ENCODE results near the gene PDE5A.

The PDE5A gene

DNA sequence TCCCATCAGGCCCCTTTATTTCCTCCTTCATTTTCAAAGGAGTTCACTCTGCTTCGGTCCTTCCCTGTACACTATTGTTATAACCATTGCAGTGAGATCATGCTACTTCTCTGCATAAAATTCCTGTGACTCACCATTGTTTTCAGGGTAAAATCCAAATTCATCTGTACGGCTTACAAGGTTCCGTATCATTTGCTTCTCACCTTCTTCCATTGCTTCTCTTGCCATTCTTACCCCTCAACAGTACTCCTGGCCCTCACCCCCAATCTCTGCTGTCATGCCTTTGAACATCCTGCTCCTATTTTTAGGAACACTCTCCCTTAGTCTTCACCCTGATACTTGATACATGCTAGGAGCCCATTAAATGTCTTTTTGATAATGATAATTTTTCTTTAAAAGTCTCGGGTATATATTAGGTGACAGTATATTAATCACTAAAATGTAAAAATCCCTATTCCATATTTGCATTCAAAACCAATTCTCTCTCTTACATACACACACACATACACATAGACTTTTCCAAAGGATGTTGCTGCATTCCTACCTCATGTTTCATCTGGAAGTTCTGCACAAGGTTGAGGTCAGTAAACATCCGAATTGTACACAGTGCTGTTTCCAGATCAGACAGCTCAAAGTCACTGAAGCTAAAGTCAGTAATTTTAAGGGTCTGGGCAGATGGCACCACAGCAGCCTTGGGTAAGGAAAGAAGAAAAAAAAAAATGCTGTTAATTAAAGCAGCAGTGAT lies 103.4 kb downstream of the PDE5A start:
- H3K4me3 ChIP-seq (ENCODE audit: low read depth, low read length), result no peak overlapping the region
- no peak for DNase-seq (ENCODE audit: low read depth)
- no peak for TF ChIP-seq CTCF (IDR thresholded peaks at IDR 0.05; ENCODE audit: control insufficient read depth, extremely low read depth, insufficient read depth)

GRCh38 chr4:119523399-119523798 lies 105.2 kb downstream of the PDE5A start:
- no peak for TF ChIP-seq CTCF (IDR thresholded peaks at IDR 0.05; ENCODE audit: control insufficient read depth, extremely low read depth, insufficient read depth)
- DNase-seq (ENCODE audit: low read depth), result no peak

DNA sequence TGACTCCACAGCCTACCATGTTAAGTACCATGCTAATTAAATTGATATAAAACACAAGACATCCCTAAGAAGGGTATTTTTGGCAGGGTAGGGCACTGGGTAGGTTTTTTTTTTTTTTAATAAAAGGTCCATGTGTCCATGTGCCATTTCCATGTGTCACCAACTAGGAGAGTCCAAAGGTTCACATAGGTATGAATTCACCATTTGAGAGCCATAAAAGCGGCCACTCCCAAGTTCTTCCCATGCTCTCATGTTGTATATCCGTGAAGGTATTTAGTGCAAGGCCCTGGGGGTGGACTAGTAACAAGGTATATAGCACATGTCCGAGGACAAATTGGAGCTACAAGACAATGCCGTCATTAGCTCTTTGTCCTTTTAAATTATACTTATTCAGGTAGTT lies 107.3 kb downstream of the PDE5A start:
- no peak for DNase-seq (ENCODE audit: low read depth)
- no peak for TF ChIP-seq CTCF (IDR thresholded peaks at IDR 0.05; ENCODE audit: control insufficient read depth, extremely low read depth, insufficient read depth)
- no peak overlapping the region for H3K4me3 ChIP-seq (ENCODE audit: low read depth, low read length)

More at GRCh38 chr4:119523399-119523798, 105.2 kb downstream of the PDE5A start:
- no peak overlapping the region for H3K4me3 ChIP-seq (ENCODE audit: low read depth, low read length)

- no peak for TF ChIP-seq CTCF (IDR thresholded peaks at IDR 0.05; ENCODE audit: control insufficient read depth, extremely low read depth, insufficient read depth)
- no peak for DNase-seq (ENCODE audit: low read depth)
These were observed 109.6 kb downstream of the PDE5A start for GRCh38 chr4:119518915-119519410.

GRCh38 chr4:119518230-119518892 lies 110.2 kb downstream of the PDE5A start:
- TF ChIP-seq CTCF (IDR thresholded peaks at IDR 0.05; ENCODE audit: control insufficient read depth, extremely low read depth, insufficient read depth), result no peak
- no peak overlapping the region for H3K4me3 ChIP-seq (ENCODE audit: low read depth, low read length)
- no peak for DNase-seq (ENCODE audit: low read depth)

More at GRCh38 chr4:119518915-119519410, 109.6 kb downstream of the PDE5A start:
- H3K4me3 ChIP-seq (ENCODE audit: low read depth, low read length), result no peak overlapping the region

- DNase-seq (ENCODE audit: low read depth), result no peak
- no peak overlapping the region for H3K4me3 ChIP-seq (ENCODE audit: low read depth, low read length)
- no peak for TF ChIP-seq CTCF (IDR thresholded peaks at IDR 0.05; ENCODE audit: control insufficient read depth, extremely low read depth, insufficient read depth)
These were observed 111.0 kb downstream of the PDE5A start for GRCh38 chr4:119517361-119518229.

Data from LNCaP clone FGC (cell line).